Lower leg skin (tissue), 3 donors: Measurements from ENCODE around the gene KLHL10.

Experiments
- CTCF ChIP-seq, 3 donors: fragments of 450-650 bp; IDR thresholded peaks; one replicate each; pipeline ENCODE4 v1.5.1; 2016; ENCODE audit warnings: antibody characterized with exemption in 3 of 3, mild to moderate bottlenecking in 3 of 3, moderate library complexity in 2 of 3
- POLR2A ChIP-seq, 2 donors: fragments of 450-650 bp; IDR thresholded peaks; one replicate each; pipeline ENCODE4 v1.6.1; 2016 to 2017; ENCODE audit warnings: antibody characterized with exemption in 2 of 2, mild to moderate bottlenecking in 1 of 2, moderate library complexity in 1 of 2

- no peak for TF ChIP-seq CTCF (IDR thresholded peaks at IDR 0.05)
- TF ChIP-seq POLR2A (IDR thresholded peaks at IDR 0.05), result no peak
Measured at GRCh38 chr17:41896726-41897125, 59.1 kb downstream of the KLHL10 start.
